ENCODE results near the gene SEMA3B. TPM values are rescaled to one million over a fixed set of nuclear protein-coding genes. Genes with fewer than 3 reads are reported as not detected.

The SEMA3B gene
- total RNA-seq, 1 experiment from 2014 or later = 21.8 TPM

DNA sequence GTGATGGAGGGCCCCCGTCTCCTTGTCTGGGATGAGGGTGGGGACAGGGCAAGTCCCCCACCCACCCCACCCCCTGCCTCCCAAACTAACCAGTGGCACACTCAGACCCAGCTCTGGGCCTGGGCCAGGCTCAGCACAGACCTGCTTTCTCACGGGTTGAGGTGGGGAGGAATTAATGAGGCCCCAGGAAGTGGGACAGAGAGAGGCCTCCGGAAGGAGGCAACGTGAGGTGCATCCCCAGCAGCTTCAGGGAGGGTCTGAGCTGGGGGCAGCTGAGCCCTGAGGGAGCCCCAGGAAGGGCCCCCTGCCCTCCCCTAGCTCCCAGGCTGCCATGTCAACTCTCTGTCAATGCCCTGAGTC is 47.9 kb upstream of the SEMA3B start:
- DNase-seq = no peak
- no peaks in the 10 kb centered on the region for H3K4me1 ChIP-seq

DNA sequence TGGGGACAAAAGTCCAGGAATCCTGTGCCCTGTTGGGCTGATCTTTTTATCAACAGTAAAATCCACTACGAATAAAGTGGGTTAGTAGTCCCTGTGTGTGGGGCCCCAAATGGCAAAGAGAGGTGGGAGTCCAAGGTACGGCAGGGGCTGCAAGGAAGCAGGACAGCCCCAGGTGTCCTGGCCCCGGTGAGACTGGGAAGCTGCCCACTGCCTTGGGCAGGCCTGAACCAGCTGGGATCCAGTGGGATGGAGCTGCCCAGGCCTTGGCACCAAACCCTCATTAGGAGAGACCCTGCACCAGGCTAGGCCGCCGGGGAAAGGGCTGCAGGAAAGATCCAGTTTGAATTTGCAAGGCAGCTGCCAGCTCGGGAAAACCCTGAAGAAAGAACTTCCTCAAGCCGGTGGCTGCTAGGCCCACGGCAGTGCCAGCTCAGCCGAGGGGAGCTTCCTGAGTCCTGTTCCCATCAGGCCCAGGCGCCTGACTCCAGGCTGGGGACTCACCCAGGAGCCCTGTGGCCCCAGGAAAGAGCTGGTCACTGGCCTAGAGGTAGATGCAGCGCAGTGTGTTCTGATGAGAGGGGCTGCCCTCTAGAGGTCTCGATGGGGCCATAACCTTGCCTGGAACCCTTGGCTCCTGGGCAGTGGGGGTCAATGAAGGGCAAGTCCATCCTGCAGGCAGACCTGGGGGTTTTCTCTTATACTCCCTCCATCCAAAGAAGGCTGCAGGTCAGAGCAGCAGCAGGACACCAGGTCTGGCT is 47.4 kb upstream of the SEMA3B start:
- no peak overlapping the region for H3K4me3 Mint-ChIP-seq (ENCODE audit: unreplicated experiment)
- H3K4me1 Mint-ChIP-seq (ENCODE audit: low read depth, unreplicated experiment) = no peaks in the 10 kb centered on the region
- H3K27me3 Mint-ChIP-seq (ENCODE audit: insufficient read depth, unreplicated experiment) = no peaks in the 10 kb centered on the region
- Histone ChIP-seq H3K36me3 (ENCODE audit: control insufficient read depth, insufficient read depth, low read length) (peaks cover 1% of the 10 kb centered on the region; the same call in 1 of the 2 replicates), H3K4me3 (ENCODE audit: low read depth, low read length) (no peak overlapping the region), H3K4me1 (no peaks in the 10 kb centered on the region), H3K9me3 (no peaks in the 10 kb centered on the region), H3K27me3 (replicated peaks; ENCODE audit: control insufficient read depth, insufficient read depth, low read length) (no peaks in the 10 kb centered on the region)
- peaks cover 6% of the 10 kb centered on the region for H3K36me3 Mint-ChIP-seq (ENCODE audit: insufficient read depth, unreplicated experiment)
- BruUV-seq (replicated peaks) = no TSS peak
- intact Hi-C loops (cut with micrococcal nuclease; ENCODE audit: unreplicated experiment) = no loop called here
- no peaks in the 10 kb centered on the region for H3K9me3 Mint-ChIP-seq (ENCODE audit: unreplicated experiment)
- POLR2A ChIA-PET = no interaction called here
- no peak for DNase-seq
- TF ChIP-seq, protein P1, sequence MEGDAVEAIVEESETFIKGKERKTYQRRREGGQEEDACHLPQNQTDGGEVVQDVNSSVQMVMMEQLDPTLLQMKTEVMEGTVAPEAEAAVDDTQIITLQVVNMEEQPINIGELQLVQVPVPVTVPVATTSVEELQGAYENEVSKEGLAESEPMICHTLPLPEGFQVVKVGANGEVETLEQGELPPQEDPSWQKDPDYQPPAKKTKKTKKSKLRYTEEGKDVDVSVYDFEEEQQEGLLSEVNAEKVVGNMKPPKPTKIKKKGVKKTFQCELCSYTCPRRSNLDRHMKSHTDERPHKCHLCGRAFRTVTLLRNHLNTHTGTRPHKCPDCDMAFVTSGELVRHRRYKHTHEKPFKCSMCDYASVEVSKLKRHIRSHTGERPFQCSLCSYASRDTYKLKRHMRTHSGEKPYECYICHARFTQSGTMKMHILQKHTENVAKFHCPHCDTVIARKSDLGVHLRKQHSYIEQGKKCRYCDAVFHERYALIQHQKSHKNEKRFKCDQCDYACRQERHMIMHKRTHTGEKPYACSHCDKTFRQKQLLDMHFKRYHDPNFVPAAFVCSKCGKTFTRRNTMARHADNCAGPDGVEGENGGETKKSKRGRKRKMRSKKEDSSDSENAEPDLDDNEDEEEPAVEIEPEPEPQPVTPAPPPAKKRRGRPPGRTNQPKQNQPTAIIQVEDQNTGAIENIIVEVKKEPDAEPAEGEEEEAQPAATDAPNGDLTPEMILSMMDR (IDR thresholded peaks at IDR 0.05; ENCODE audit: insufficient read depth in 1 of 2, low read depth in 1 of 2, low read length in 1 of 2, severe bottlenecking in 1 of 2, unreplicated experiment in 1 of 2) = peak; percentile 36 to 43
- CTCF ChIA-PET = interaction anchor here (0.8 to 2.1 kb wide), 9 partner anchors 10 to 101 kb away, joined by 3 to 27 read pairs (median 4); no protein-coding TSS in a partner anchor
- H3K27ac Mint-ChIP-seq (ENCODE audit: unreplicated experiment) = no peak overlapping the region

More for the DNA sequence above, 47.9 kb upstream of the SEMA3B start:
- no peaks in the 10 kb centered on the region for H3K4me1 Mint-ChIP-seq (ENCODE audit: low read depth, unreplicated experiment)
- POLR2A ChIA-PET = no interaction called here
- intact Hi-C loops (cut with micrococcal nuclease; ENCODE audit: unreplicated experiment) = no loop called here
- no peaks in the 10 kb centered on the region for H3K27me3 Mint-ChIP-seq (ENCODE audit: insufficient read depth, unreplicated experiment)
- CTCF ChIA-PET = interaction anchor here (0.7 to 2.1 kb wide), 5 partner anchors 9 to 99 kb away, joined by 3 to 27 read pairs (median 3); no protein-coding TSS in a partner anchor
- H3K4me3 Mint-ChIP-seq (ENCODE audit: unreplicated experiment) = no peak overlapping the region
- H3K9me3 ChIP-seq = no peaks in the 10 kb centered on the region
- no peaks in the 10 kb centered on the region for H3K27me3 ChIP-seq (replicated peaks; ENCODE audit: control insufficient read depth, insufficient read depth, low read length)
- no TSS peak for BruUV-seq (replicated peaks)
- TF ChIP-seq, protein P1 (IDR thresholded peaks at IDR 0.05; ENCODE audit: insufficient read depth in 1 of 2, low read depth in 1 of 2, low read length in 1 of 2, severe bottlenecking in 1 of 2, unreplicated experiment in 1 of 2) = no peak
- peaks cover 6% of the 10 kb centered on the region for H3K36me3 Mint-ChIP-seq (ENCODE audit: insufficient read depth, unreplicated experiment)
- no peak overlapping the region for H3K27ac Mint-ChIP-seq (ENCODE audit: unreplicated experiment)
- H3K36me3 ChIP-seq (ENCODE audit: control insufficient read depth, insufficient read depth, low read length) = peaks cover 1% of the 10 kb centered on the region; the same call in 1 of the 2 replicates
- H3K9me3 Mint-ChIP-seq (ENCODE audit: unreplicated experiment) = no peaks in the 10 kb centered on the region
- no peak overlapping the region for H3K4me3 ChIP-seq (ENCODE audit: low read depth, low read length)

DNA sequence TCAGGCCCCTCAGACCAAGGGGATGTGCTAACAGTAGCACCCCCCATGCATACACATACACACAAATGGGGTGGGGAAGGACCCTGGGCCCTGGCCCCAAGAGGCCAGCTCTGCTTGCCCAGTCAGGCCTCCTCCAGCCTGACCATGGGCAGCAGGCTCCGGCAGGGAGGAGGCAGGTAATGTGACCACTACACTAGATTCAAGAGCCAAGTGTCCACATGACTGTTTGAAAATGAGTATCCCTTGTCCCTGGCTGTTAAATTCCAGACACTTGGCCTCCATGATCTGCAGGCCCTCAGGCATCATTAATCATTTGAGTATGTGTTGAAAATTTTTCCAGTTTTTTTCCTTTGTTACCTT is 46.8 kb upstream of the SEMA3B start:
- no peaks in the 10 kb centered on the region for H3K27me3 Mint-ChIP-seq (ENCODE audit: insufficient read depth, unreplicated experiment)
- no peaks in the 10 kb centered on the region for H3K9me3 ChIP-seq
- H3K36me3 Mint-ChIP-seq (ENCODE audit: insufficient read depth, unreplicated experiment) = peaks cover 6% of the 10 kb centered on the region
- no peak overlapping the region for H3K4me3 ChIP-seq (ENCODE audit: low read depth, low read length)
- peaks cover 1% of the 10 kb centered on the region; the same call in 1 of the 2 replicates for H3K36me3 ChIP-seq (ENCODE audit: control insufficient read depth, insufficient read depth, low read length)
- no peak overlapping the region for H3K27ac Mint-ChIP-seq (ENCODE audit: unreplicated experiment)
- H3K9me3 Mint-ChIP-seq (ENCODE audit: unreplicated experiment) = no peaks in the 10 kb centered on the region
- no peaks in the 10 kb centered on the region for H3K27me3 ChIP-seq (replicated peaks; ENCODE audit: control insufficient read depth, insufficient read depth, low read length)
- ChIA-PET POLR2A (no interaction called here), CTCF (interaction anchor here (0.8 to 2.1 kb wide), 7 partner anchors 10 to 101 kb away, joined by 3 to 27 read pairs (median 4); no protein-coding TSS in a partner anchor)
- H3K4me1 ChIP-seq = no peaks in the 10 kb centered on the region
- BruUV-seq (replicated peaks) = no TSS peak
- H3K4me3 Mint-ChIP-seq (ENCODE audit: unreplicated experiment) = no peak overlapping the region
- TF ChIP-seq, protein P1 (IDR thresholded peaks at IDR 0.05; ENCODE audit: insufficient read depth in 1 of 2, low read depth in 1 of 2, low read length in 1 of 2, severe bottlenecking in 1 of 2, unreplicated experiment in 1 of 2) = no peak
- no peak for DNase-seq
- H3K4me1 Mint-ChIP-seq (ENCODE audit: low read depth, unreplicated experiment) = no peaks in the 10 kb centered on the region
- intact Hi-C loops (cut with micrococcal nuclease; ENCODE audit: unreplicated experiment) = no loop called here

Data from Caco-2 (cell line).